ENCODE measurements around the gene LCE7A.

Gene LCE7A

DNA sequence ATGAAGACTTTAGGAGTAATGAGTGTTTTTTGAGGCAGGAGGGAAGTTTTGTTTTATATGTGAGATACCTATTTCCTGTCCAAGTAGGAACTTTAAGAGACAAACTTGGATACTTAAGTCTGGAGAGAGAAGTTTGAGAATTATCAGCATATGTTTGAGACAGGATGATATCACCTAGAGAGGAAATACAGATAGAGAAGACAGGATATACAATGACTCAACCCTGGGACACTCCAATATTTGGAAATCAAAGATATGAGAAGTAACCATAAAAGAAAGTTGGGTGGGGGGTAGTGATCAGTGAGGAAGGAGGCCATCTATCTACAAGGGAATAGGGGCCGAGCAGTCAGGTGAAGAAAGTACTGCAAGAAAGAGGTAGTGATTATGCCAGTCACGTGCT, 6.5 kb downstream of the LCE7A start:
- H3K36me3 ChIP-seq (ENCODE audit: control insufficient read depth in 4 of 4, insufficient read depth in 4 of 4, low read length in 3 of 4): no peaks in the 10 kb centered on the region
- POLR2A ChIA-PET: no interaction called here
- no peaks in the 10 kb centered on the region for H3K9me3 ChIP-seq (ENCODE audit: control extremely low read depth in 1 of 5, control insufficient read depth in 4 of 5, insufficient read depth in 2 of 5, low read depth in 1 of 5, low read length in 4 of 5)
- H3K4me3 ChIP-seq (ENCODE audit: control insufficient read depth in 1 of 7, extremely low read depth in 1 of 7, insufficient read depth in 4 of 7, low read depth in 2 of 7, low read length in 6 of 7): no peak overlapping the region
- DNase-seq: no peak
- peaks cover 0 to 12% (median 3%) of the 10 kb centered on the region in 5 experiments for H3K27me3 ChIP-seq (replicated peaks in 2 of 5; ENCODE audit: control insufficient read depth in 4 of 5, insufficient read depth in 5 of 5, low read length in 4 of 5)
- H3K4me1 ChIP-seq (ENCODE audit: control extremely low read depth in 1 of 4, control insufficient read depth in 4 of 4, insufficient read depth in 4 of 4, low read length in 3 of 4): no peaks in the 10 kb centered on the region
- H3K27ac ChIP-seq (ENCODE audit: insufficient read depth in 1 of 2, low read depth in 1 of 2, low read length in 2 of 2, poor library complexity in 1 of 2, severe bottlenecking in 2 of 2): no peak overlapping the region
- CTCF ChIA-PET: no interaction called here
- WGBS (ENCODE audit: insufficient coverage): 100% methylated on average over 2 of the region's 2 CpGs

DNA sequence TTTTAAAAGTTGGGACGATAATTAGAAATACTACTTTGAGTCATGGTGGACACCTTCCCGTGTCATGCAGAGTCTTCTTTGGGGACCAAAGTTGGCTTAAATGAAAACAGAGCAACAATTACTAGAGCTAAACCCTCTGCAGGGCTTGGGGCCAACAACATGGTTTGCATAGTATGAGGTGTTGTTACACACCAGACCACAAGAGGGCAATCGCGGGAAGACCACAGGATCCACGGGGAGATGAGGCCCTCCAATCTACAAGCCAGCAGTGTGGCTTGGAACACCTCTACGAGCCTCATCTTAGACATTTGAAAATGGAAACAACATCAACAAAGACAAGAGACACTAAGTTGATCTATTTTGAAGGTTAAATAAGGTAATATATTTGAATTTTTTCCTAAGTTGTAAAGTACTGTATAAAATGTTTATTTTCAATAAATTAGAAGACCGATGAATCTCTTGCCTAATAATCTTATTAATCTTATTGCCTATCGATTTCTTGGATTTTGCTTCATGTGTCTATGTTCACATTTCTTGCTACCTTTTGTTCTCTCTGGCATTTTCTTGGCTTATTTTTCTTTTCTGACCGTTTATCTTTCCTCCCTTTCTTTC, 10.1 kb downstream of the LCE7A start:
- no peak overlapping the region for H3K4me3 ChIP-seq (ENCODE audit: control insufficient read depth in 1 of 7, extremely low read depth in 1 of 7, insufficient read depth in 4 of 7, low read depth in 2 of 7, low read length in 6 of 7)
- DNase-seq: peak; percentile 52 to 79 (median 69)
- peaks cover 0 to 3% (median 0%) of the 10 kb centered on the region in 5 experiments for H3K27me3 ChIP-seq (replicated peaks in 2 of 5; ENCODE audit: control insufficient read depth in 4 of 5, insufficient read depth in 5 of 5, low read length in 4 of 5)
- 50% methylated on average over 2 of the region's 9 CpGs for WGBS (ENCODE audit: insufficient coverage)
- ChIA-PET CTCF (interaction anchor here (0.9 to 5.4 kb wide), 11 partner anchors 12 to 359 kb away, joined by 3 to 21 read pairs (median 4); no protein-coding TSS in a partner anchor), POLR2A (no interaction called here)
- H3K9me3 ChIP-seq (ENCODE audit: control extremely low read depth in 1 of 5, control insufficient read depth in 4 of 5, insufficient read depth in 2 of 5, low read depth in 1 of 5, low read length in 4 of 5): no peaks in the 10 kb centered on the region
- no peaks in the 10 kb centered on the region for H3K36me3 ChIP-seq (ENCODE audit: control insufficient read depth in 4 of 4, insufficient read depth in 4 of 4, low read length in 3 of 4)
- H3K4me1 ChIP-seq (ENCODE audit: control extremely low read depth in 1 of 4, control insufficient read depth in 4 of 4, insufficient read depth in 4 of 4, low read length in 3 of 4): no peaks in the 10 kb centered on the region
- no peak overlapping the region for H3K27ac ChIP-seq (ENCODE audit: insufficient read depth in 1 of 2, low read depth in 1 of 2, low read length in 2 of 2, poor library complexity in 1 of 2, severe bottlenecking in 2 of 2)

DNA sequence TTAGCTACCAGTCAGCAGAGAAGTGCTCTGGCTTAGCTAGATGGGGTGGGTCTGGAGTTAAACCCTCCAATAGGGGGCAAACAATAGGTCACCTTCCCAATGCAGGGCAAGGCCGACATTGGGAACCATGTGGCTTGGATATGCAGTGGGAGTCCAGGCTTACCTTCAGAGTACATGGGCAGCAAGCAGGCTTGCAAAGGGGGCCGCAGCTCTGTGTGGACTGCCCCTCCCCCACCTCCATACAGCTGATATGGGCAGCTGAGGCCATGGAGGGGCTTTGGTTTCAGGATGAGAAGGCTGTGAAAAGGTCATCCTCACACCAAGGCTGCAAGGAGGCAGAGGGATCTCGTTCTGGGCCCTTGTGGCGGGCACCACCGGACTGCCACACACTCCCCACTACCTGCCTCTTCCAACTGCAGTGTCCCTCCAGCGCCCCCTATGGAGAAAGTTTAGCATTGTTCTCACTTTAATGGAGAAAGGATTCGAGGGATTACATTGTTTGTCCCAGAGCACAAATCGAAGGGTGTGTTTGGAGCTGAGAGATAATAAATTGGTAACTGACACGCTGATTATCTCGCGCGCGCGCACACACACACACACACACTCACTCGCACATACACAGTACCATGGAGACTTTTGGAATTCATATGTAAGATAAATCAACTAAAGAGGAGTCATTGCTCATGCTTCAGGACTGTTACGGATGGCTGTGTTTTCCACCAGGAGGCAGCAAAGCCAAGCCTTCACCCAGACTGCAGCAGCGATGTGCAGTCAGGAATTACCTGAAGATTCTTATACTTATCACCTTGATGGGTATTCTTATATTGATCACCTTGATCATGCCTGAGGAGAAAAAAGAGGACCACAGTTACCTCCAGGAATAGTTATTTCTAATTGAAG, 11.3 kb downstream of the LCE7A start:
- ChIA-PET CTCF (interaction anchor here (0.9 to 5.4 kb wide), 9 partner anchors 18 to 358 kb away, joined by 3 to 21 read pairs (median 4); no protein-coding TSS in a partner anchor), POLR2A (no interaction called here)
- Histone ChIP-seq H3K4me1 (ENCODE audit: control extremely low read depth in 1 of 4, control insufficient read depth in 4 of 4, insufficient read depth in 4 of 4, low read length in 3 of 4) (no peaks in the 10 kb centered on the region), H3K9me3 (ENCODE audit: control extremely low read depth in 1 of 5, control insufficient read depth in 4 of 5, insufficient read depth in 2 of 5, low read depth in 1 of 5, low read length in 4 of 5) (no peaks in the 10 kb centered on the region), H3K27ac (ENCODE audit: insufficient read depth in 1 of 2, low read depth in 1 of 2, low read length in 2 of 2, poor library complexity in 1 of 2, severe bottlenecking in 2 of 2) (no peak overlapping the region), H3K27me3 (replicated peaks in 2 of 5; ENCODE audit: control insufficient read depth in 4 of 5, insufficient read depth in 5 of 5, low read length in 4 of 5) (peaks cover 0 to 3% (median 0%) of the 10 kb centered on the region in 5 experiments), H3K36me3 (ENCODE audit: control insufficient read depth in 4 of 4, insufficient read depth in 4 of 4, low read length in 3 of 4) (no peaks in the 10 kb centered on the region), H3K4me3 (ENCODE audit: control insufficient read depth in 1 of 7, extremely low read depth in 1 of 7, insufficient read depth in 4 of 7, low read depth in 2 of 7, low read length in 6 of 7) (no peak overlapping the region)
- DNase-seq: peak; percentile 23 to 50 (median 44)
- WGBS (ENCODE audit: insufficient coverage): 72% methylated on average over 8 of the region's 17 CpGs

DNA sequence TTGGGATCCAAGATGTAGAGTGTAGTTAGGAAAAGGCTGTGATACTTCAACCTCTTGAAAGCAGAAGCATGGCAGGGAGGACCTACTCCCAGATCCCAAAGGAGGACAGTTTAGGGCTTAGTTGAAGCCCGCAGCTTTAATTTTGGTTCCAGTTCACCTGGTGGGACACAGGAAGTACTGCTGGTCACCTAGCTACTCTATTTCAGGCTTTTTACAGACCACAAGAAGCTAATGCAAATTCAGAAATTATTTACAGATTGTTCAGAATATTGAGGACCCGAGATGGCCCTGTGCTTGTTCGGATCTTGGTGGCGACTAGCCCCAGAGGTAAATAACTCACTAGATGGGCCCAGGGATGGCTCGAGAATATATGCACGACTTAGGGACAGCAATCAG, 11.9 kb downstream of the LCE7A start:
- DNase-seq: no peak
- Histone ChIP-seq H3K27me3 (replicated peaks in 2 of 5; ENCODE audit: control insufficient read depth in 4 of 5, insufficient read depth in 5 of 5, low read length in 4 of 5) (peaks cover 0 to 3% (median 0%) of the 10 kb centered on the region in 5 experiments), H3K9me3 (ENCODE audit: control extremely low read depth in 1 of 5, control insufficient read depth in 4 of 5, insufficient read depth in 2 of 5, low read depth in 1 of 5, low read length in 4 of 5) (no peaks in the 10 kb centered on the region), H3K36me3 (ENCODE audit: control insufficient read depth in 4 of 4, insufficient read depth in 4 of 4, low read length in 3 of 4) (no peaks in the 10 kb centered on the region), H3K4me1 (ENCODE audit: control extremely low read depth in 1 of 4, control insufficient read depth in 4 of 4, insufficient read depth in 4 of 4, low read length in 3 of 4) (no peaks in the 10 kb centered on the region), H3K4me3 (ENCODE audit: control insufficient read depth in 1 of 7, extremely low read depth in 1 of 7, insufficient read depth in 4 of 7, low read depth in 2 of 7, low read length in 6 of 7) (no peak overlapping the region), H3K27ac (ENCODE audit: insufficient read depth in 1 of 2, low read depth in 1 of 2, low read length in 2 of 2, poor library complexity in 1 of 2, severe bottlenecking in 2 of 2) (no peak overlapping the region)
- ChIA-PET CTCF (interaction anchor here (1.7 to 5.4 kb wide), 3 partner anchors 54 to 349 kb away, joined by 5 to 21 read pairs (median 13); no protein-coding TSS in a partner anchor), POLR2A (no interaction called here)
- 97% methylated on average over 6 of the region's 6 CpGs for WGBS (ENCODE audit: insufficient coverage)

DNA sequence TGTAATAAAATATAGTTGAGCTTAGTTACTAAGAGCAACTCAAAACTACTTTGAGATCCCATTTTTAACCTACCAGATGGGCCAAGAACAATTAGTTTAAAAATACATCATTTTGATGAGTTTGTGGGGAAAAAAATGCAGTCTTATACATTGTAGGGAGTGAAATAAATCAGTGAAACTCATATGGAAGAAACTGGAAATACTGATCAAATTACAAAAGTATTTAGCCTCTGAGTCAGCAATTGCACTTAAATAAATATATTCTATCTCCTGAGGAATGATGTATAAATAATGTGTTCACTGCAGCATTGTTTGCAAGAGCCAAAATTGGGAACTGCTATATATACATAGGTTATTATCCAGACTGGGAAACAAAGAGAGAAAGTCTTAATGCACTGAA, 13.7 kb downstream of the LCE7A start:
- no peaks in the 10 kb centered on the region for H3K36me3 ChIP-seq (ENCODE audit: control insufficient read depth in 4 of 4, insufficient read depth in 4 of 4, low read length in 3 of 4)
- H3K9me3 ChIP-seq (ENCODE audit: control extremely low read depth in 1 of 5, control insufficient read depth in 4 of 5, insufficient read depth in 2 of 5, low read depth in 1 of 5, low read length in 4 of 5): no peaks in the 10 kb centered on the region
- no peak for DNase-seq
- H3K27me3 ChIP-seq (replicated peaks in 2 of 5; ENCODE audit: control insufficient read depth in 4 of 5, insufficient read depth in 5 of 5, low read length in 4 of 5): peaks cover 0 to 3% (median 0%) of the 10 kb centered on the region in 5 experiments
- H3K4me3 ChIP-seq (ENCODE audit: control insufficient read depth in 1 of 7, extremely low read depth in 1 of 7, insufficient read depth in 4 of 7, low read depth in 2 of 7, low read length in 6 of 7): no peak overlapping the region
- ChIA-PET POLR2A (no interaction called here), CTCF (interaction anchor here (0.7 kb wide), 1 partner anchor 16 kb away, joined by 3 read pairs; no protein-coding TSS in a partner anchor)
- no peak overlapping the region for H3K27ac ChIP-seq (ENCODE audit: insufficient read depth in 1 of 2, low read depth in 1 of 2, low read length in 2 of 2, poor library complexity in 1 of 2, severe bottlenecking in 2 of 2)
- H3K4me1 ChIP-seq (ENCODE audit: control extremely low read depth in 1 of 4, control insufficient read depth in 4 of 4, insufficient read depth in 4 of 4, low read length in 3 of 4): no peaks in the 10 kb centered on the region

DNA sequence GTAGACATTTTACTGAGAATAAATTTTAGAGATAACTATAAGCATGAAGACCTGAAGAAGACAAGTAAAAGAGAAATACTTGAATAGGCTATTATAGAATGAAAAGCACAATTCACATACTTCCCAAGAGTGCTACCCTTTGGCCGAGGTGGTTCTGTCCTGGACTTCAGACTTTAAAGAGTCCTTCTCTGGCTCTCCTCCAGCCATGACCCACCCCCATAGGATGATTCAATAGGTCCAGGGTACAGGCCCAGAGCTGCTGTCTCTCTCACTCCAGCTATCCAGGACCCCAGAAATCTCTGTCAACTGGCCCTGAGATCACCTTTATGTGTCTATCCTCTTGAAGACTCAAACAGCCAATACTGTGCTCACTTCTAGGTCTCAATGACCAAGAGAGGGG, 17.0 kb downstream of the LCE7A start:
- no peaks in the 10 kb centered on the region for H3K9me3 ChIP-seq (ENCODE audit: control extremely low read depth in 1 of 5, control insufficient read depth in 4 of 5, insufficient read depth in 2 of 5, low read depth in 1 of 5, low read length in 4 of 5)
- no peaks in the 10 kb centered on the region for H3K4me1 ChIP-seq (ENCODE audit: control extremely low read depth in 1 of 4, control insufficient read depth in 4 of 4, insufficient read depth in 4 of 4, low read length in 3 of 4)
- no peak for DNase-seq
- peaks cover 0 to 3% (median 0%) of the 10 kb centered on the region in 5 experiments for H3K27me3 ChIP-seq (replicated peaks in 2 of 5; ENCODE audit: control insufficient read depth in 4 of 5, insufficient read depth in 5 of 5, low read length in 4 of 5)
- H3K36me3 ChIP-seq (ENCODE audit: control insufficient read depth in 4 of 4, insufficient read depth in 4 of 4, low read length in 3 of 4): no peaks in the 10 kb centered on the region
- POLR2A ChIA-PET: no interaction called here
- WGBS (ENCODE audit: insufficient coverage): 100% methylated on average over 1 of the region's 1 CpG
- H3K4me3 ChIP-seq (ENCODE audit: control insufficient read depth in 1 of 7, extremely low read depth in 1 of 7, insufficient read depth in 4 of 7, low read depth in 2 of 7, low read length in 6 of 7): no peak overlapping the region
- CTCF ChIA-PET: no interaction called here
- no peak overlapping the region for H3K27ac ChIP-seq (ENCODE audit: insufficient read depth in 1 of 2, low read depth in 1 of 2, low read length in 2 of 2, poor library complexity in 1 of 2, severe bottlenecking in 2 of 2)

DNA sequence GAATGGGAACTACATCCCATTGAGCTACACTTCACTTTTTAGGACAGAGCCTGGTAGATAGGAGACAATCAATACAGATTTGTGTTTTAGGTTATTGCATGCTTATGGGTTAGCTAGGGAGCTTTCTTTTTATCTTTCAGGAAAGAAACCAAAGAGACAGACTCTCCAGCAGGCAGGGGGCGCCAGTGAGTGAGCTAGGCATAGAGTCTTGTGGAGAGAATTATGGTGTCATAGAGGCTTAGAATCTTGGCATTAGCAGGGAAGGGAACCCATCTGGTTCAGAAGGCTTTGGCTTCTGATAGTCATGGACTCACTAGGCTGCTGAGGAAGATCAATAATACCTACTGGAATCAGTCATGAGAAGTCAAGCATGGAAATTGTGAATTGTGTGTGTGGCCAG, 18.2 kb downstream of the LCE7A start, which contains the start of gene SMCP:
SMCP (plus strand) TSS at position 281 of the 400 bp plus-strand sequence. CDS start 6,101 bp downstream, outside the sequence.
- POLR2A ChIA-PET: no interaction called here
- no peaks in the 10 kb centered on the region for H3K4me1 ChIP-seq (ENCODE audit: control extremely low read depth in 1 of 4, control insufficient read depth in 4 of 4, insufficient read depth in 4 of 4, low read length in 3 of 4)
- CTCF ChIA-PET: no interaction called here
- DNase-seq: peak in 1 of 3 donors; percentile 1
- H3K27ac ChIP-seq (ENCODE audit: insufficient read depth in 1 of 2, low read depth in 1 of 2, low read length in 2 of 2, poor library complexity in 1 of 2, severe bottlenecking in 2 of 2): no peak within 1 kb of the TSS
- peaks cover 0 to 3% (median 0%) of the 10 kb centered on the region in 5 experiments for H3K27me3 ChIP-seq (replicated peaks in 2 of 5; ENCODE audit: control insufficient read depth in 4 of 5, insufficient read depth in 5 of 5, low read length in 4 of 5)
- no peaks in the 10 kb centered on the region for H3K36me3 ChIP-seq (ENCODE audit: control insufficient read depth in 4 of 4, insufficient read depth in 4 of 4, low read length in 3 of 4)
- H3K9me3 ChIP-seq (ENCODE audit: control extremely low read depth in 1 of 5, control insufficient read depth in 4 of 5, insufficient read depth in 2 of 5, low read depth in 1 of 5, low read length in 4 of 5): no peaks in the 10 kb centered on the region
- 33% methylated on average over 1 of the region's 1 CpG for WGBS (ENCODE audit: insufficient coverage)
- no peak within 1 kb of the TSS for H3K4me3 ChIP-seq (ENCODE audit: control insufficient read depth in 1 of 7, extremely low read depth in 1 of 7, insufficient read depth in 4 of 7, low read depth in 2 of 7, low read length in 6 of 7)
